NCI-H2107 treated with DMSO at 0.1 percent for 48 hours (cell line): ENCODE results near the gene TUBA3E.
"Not testable (repeated sequence)": the region's sequence is repeated elsewhere in the genome, so short reads cannot be mapped to it uniquely, and the experiment has no call there.

Source experiments
- DNase-seq: peaks from one replicate; lab custom pipeline; 2025; ENCODE audit not compliant: unreplicated experiment; lab: John Stamatoyannopoulos, UW

TUBA3E gene

DNA sequence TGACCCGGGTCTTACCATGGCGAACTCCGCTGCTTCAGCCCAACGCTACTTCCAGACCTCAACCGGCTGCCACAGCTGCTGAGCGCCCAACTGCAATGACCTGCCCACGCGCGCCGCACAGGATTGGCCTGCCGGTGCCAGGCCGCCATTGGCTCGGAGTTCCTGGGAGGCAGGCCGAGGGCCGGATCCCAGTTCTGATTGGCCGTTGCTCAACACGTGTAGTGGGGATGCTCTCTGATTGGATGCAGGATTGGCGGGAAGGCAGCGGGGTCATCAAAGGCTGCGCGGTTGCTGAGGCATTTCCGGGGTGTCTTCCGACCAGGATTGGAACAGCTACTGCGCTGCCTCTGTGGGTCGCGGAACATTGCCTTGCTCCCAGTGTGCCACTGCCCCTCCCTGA, at the start of gene TUBA3E:
TUBA3E (minus strand) TSS at position 97 of the 400 bp plus-strand sequence; CDS start at position 18, 79 bp downstream.
- DNase-seq = no peak

DNA sequence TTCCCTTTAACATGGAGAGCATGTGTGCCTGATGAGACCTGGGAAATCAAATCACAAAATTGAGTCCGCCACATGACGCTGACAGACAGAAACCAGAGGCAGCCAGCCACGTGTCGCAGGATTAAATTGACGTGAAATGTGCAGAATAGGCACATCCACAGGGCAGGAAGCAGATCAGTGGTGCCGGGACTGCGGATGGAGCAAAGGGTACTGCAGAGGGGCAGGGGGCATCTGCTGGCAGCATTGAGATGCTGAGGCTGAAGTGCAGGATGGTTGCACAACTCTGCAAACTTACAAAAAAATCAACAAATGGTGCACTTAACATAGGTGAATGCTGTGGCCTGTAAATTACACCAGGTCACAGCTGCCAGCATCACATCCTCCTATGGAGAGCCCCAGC, 48.2 kb upstream of the TUBA3E start:
- no peak for DNase-seq

DNA sequence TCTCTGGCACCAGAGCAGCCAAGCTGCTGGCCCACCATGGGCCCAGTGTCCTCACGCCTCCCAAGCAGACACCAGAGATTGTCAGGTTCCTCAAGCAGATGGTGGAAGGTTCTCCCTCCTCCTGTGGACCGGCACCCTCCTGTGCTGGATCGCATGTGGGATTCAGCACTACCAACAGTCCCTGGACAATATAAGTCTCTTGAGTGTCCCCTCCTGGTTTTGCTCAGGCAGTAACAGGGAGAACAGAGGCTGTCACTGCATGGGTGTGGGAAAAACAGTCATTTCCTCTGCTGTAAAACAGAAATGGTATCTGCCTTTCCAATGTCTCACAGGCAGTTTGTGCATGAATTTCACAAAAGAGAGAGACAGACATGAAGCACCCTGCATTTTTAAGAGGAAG, 47.7 kb upstream of the TUBA3E start:
- DNase-seq = no peak

DNA sequence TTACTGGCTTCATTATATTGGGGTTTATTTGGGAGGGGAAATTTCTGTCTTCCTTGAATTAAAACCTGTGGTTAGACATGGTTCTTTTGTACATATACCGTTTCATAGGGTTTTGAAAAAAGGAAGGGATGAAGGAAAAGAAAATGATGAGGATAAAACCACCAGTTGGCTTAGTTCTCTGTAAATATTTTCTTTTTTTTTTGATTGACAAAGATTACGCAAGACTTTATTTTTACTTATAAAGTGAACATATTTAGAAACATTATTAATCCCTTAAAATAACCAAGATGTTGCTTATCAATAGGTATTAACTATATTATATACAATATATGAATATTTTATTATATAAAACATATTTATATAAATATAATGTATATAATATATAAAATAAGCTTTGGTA, 45.1 kb upstream of the TUBA3E start:
- DNase-seq = no peak

DNA sequence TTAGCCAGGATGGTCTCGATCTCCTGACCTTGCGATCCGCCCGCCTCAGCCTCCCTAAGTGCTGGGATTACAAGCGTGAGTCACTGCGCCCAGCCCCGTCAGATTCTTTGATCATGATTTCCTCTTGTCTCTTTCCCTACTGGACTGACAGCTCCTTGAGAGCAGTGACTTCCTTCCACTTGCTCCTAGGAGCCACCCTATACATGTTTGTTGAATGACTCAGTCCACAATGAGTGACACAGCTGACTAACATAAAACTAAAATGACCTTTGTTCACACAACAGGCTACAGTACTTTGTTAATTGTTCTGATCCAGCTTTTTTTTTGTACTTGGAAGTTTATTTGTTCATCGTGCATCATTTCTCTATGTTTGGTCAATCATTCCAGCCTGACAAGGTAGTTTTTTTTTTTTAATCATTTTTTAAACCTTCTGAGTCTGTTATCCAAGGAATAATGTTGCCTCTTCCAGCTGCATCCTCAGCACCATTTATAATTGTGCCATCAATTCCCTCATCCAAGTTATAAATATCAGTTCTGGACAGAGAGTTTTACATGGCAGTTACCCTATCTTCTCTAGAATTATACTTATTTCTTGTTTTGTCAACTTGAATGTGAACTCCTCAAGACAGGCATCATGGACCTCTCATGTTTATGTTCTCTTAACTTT, 42.9 kb upstream of the TUBA3E start:
- no peak for DNase-seq

DNA sequence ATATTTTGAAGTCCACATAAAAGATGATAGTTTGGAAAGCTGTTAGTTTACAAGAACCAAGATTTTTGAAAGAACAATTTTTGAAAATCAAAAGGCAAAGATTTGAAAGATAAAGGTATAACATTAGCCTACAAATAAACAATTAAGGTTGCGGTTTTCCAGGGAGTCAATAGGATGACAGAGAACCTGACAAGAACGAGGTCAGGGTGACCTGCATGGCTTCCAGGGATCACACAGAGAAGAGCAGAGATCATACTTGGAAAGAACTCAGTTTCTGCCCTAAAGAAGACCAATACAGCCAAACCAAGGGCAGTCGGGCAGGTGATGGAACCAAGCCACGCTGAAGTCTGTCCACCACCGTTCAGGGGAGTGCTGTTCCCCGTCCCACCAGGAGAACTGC, 41.3 kb upstream of the TUBA3E start:
- DNase-seq = not testable (repeated sequence)

DNA sequence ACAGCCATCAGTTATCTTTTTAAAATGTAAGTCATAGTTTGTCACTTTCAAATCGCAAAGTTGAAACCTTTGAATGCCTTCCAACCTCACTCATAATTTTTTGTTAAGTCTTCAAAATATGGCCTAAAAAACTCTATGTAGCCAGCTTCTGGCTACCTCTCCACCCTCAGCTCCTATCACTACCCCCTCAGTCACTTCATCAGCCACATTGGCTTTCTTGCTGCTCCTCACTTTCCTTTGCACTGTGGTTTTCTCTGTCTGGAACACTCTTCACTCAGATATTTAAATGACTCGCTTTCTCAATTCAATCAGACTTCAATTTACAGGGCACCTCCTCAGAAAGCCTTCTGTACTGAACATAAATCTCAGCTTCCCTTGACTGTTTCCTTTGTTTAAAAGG, 34.8 kb upstream of the TUBA3E start:
- not testable (repeated sequence) for DNase-seq

DNA sequence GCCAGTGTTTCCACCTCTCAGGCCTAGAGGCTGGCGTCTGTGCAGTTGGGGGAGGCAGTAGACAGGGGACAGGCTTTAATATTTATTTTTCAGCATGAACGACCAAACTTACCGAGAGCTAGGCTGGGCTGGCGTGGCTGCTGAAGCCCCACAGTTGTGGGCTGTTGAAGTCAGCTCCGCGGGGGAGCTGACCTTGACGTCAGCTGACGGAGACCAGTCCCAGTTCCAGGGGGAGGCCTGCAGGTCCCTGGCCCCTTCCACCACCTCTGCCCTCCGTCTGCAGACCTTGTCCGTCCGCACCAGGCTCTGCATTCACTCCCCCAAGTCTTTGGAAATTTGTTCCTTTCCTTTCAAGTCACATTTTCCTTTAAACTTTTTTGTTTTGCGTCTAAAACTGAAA, 33.4 kb upstream of the TUBA3E start:
- no peak for DNase-seq

DNA sequence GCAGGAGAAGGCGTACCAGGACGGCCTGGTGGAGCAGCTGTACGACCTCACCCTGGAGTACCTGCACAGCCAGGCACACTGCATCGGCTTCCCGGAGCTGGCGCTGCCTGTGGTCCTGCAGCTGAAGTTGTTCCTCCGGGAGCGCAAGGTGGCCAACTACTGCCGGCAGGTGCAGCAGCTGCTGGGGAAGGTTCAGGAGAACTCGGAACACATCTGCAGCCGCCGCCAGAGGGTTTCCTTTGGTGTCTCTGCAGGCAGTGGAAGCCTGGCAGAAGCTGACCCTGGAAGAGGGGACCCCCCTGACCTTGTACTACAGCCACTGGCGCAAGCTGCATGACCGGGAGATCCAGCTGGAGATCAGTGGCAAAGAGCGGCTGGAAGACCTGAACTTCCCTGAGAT, 32.7 kb upstream of the TUBA3E start:
- DNase-seq = not testable (repeated sequence)

DNA sequence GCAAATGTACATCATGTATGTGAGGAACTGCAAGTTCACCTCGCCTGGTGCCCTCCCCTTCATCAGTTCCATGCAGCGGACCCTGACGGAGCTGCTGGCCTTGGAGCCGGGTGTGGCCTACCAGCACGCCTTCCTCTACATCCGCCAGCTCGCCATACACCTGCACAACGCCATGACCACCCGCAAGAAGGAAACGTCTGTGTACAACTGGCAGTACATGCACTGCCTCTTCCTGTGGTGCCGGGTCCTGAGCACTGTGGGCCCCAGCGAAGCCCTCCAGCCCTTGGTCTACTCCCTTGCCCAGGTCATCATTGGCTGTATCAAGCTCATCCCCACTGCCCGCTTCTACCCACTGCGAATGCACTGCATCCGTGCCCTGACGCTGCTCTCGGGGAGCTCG, 32.1 kb upstream of the TUBA3E start:
- DNase-seq = not testable (repeated sequence)

DNA sequence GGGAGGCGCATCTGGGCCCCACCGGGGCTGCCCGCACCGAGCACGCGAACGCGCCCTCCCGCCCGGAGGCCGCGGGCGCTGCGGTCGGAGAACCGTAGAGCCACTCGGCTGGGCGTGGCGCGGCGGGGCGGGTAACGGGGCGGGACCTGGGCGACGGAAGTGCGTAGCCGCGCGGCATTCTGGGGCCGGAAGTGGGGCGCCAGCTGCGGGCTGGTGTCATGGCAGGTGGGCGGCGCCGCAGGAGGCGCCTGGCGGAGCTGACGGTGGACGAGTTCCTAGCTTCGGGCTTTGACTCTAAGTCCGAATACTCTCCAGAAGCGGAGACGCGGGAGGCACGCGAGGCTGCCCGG, 30.9 kb upstream of the TUBA3E start:
- not testable (repeated sequence) for DNase-seq

DNA sequence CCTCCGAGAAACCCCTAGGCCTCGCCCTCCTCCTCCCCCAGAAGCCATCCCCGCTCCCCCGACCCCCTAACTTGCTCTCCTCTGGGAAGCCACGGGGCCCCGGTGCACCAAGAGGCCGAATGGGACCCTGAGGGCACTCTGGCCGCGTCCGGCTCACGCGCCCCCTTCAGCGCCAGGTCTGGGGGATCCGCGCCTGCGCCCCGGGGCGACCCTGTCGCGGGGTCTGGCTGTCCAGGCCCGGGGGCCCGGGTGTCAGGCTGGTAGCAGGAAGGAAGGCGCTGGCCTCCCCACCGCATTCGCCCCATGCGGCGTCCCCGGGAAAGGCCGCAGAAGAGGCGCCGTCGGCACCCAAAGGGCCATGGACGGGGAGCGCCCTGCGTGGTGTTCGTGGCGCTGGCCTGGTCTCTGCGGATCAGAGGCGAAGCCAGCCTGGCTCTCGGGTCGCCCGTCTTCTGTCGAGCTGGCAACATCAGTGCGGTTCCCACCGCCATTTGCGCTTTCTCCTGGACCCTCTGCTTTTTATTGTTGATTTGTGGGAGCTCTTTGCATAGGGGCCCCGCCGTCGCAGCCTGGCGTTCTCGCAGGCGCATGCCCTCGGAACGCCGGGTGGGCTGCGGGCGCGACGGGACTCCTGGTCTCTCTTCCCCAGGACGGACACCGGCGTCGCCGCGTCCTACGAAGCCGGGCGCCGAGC, 30.4 kb upstream of the TUBA3E start:
- DNase-seq = not testable (repeated sequence)

DNA sequence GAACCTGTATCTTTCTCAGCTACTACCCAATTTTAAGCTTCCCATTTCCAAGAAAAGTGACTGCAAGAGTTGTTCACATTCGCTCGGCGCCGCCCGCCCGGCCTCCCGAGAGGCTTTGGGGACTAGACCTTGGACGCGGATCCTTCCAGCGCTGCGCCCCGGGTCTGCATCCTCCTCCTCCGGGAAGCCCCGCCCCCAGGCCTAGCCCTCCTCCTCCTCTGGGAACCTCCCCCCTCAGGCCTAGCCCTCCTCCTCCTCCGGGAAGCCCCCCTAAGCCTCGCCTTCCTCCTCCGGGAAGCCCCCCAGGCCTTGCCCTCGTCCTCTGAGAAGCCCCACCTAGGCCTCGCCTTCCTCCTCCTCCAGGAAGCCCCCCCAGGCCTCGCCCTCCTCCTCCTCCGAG, 29.8 kb upstream of the TUBA3E start:
- DNase-seq = not testable (repeated sequence)

DNA sequence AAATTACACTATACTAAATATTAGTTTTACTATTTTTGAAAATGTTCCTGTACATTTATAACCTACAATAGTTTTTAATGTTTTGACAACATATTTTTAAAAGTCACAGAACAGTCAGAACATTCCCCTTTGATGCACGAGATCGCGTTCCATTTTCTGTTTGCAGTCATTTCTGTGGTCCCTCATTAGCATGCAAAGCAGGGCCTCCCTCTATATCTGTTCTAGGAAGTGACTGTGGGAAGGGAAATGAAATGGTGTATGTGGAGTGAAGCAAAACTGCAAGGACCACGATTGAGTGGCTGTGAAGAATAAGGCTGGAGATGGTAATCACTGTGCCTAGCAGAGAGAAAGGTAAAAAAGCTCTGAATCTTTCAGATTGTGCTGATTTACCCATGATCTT, 24.3 kb upstream of the TUBA3E start:
- not testable (repeated sequence) for DNase-seq

DNA sequence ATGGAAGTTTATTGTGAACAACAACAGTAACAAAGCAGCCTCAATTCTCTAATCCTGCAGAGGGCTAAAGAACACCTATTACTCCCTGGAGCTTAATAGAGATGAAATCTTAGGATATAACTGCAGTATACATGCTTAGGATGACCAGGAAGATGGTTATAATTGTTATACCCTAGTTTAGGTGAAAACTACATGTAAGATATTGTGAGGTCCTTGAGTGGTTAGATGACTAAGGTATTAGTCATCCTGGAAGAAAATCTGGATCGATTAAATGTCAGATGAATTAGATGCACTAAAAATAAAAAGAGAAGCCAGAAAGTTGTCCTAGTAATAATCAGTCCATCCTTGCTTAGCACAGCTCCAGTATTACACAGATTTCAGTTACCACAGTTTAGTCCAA, 22.3 kb upstream of the TUBA3E start:
- not testable (repeated sequence) for DNase-seq

DNA sequence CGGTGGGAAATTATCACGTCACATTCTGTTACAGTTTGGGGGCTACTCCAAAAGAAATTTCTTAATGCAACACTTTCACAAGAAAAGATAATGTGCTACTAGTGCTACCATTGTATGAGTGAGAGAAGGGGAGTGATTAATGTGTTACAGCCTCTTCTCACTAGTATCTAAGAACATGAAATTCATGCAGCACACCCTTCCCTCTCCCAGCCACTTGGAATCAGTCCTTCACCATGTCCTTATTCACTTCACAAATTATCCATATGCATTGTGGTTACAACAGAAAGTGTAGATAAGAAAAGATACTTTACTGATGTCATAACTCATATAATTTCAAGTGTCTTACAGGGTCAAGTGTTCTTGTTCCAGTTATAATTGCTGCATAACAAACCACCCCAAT, 20.9 kb upstream of the TUBA3E start:
- not testable (repeated sequence) for DNase-seq

DNA sequence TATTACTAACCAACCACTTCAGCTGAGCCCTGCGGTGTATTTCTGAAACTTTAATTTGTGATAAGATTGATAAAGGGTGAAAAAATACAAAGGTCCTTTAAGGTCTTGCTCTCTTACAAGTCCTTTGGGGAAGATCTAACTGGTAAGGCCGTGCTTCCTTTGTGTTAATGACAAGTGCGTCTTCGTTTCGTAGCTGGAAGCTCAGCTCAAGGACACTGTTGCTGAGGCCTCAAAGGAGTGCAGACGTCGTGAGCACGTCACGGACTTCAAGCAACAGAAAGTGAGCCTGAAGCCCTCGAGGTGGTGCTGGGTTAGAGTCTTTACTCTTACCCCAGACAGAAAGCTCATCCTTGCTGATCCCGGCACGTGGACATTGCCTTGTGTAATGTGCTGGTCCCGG, 8.8 kb upstream of the TUBA3E start:
- DNase-seq = not testable (repeated sequence)

DNA sequence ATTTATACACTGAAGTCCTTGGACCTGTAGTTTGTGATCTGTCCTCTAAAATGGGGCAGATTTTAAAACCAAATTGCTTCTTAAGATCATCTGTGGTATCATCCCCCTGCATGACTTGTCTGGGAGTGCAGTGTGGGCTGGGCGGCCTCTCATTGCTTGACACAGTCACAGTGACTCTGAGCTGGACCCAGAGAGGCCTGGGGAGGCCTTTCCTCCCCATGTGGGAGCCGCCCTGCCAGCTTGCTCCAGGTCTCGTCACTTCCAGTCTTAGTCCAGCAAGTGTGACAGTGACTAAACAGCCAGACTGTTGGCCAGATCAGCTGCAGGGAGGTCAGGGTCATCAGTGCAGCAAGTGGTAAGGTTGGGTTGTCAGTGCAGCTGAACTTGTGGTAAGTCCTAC, 4.9 kb upstream of the TUBA3E start:
- not testable (repeated sequence) for DNase-seq

DNA sequence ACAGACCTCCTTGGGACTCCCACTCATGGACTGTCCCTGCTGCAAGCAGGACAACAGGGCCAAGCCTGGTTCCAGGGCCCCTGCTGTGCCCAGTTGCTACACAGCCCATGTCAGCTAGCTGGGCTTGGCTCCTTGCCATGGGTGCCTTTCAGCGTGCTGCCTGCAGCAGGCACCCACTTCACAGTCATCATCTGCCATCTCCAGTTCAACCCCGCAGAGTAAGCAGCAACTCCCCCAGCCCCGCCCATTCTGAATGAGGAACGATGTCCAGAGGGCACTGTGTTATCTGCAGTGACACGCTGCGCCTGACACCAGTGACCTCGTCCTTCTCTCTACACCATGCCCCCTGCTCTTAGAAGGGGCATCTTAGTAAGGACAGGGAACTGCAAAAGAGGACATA, 4.3 kb upstream of the TUBA3E start:
- DNase-seq = not testable (repeated sequence)

DNA sequence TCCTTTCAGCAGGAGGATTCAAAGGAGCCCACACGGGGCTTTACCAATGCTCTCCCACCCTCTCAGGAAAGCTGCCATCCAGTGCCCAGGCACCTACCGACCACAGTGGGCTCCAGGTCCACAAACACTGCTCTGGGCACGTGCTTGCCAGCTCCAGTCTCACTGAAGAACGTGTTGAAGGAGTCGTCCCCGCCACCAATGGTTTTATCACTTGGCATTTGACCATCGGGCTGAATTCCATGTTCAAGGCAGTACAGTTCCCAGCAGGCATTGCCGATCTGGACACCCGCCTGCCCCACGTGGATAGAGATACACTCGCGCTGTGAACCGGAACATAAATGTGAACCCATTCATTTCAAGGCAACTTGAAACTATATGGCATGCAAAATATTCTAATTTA, 2.2 kb downstream of the TUBA3E start:
- DNase-seq = not testable (repeated sequence)

DNA sequence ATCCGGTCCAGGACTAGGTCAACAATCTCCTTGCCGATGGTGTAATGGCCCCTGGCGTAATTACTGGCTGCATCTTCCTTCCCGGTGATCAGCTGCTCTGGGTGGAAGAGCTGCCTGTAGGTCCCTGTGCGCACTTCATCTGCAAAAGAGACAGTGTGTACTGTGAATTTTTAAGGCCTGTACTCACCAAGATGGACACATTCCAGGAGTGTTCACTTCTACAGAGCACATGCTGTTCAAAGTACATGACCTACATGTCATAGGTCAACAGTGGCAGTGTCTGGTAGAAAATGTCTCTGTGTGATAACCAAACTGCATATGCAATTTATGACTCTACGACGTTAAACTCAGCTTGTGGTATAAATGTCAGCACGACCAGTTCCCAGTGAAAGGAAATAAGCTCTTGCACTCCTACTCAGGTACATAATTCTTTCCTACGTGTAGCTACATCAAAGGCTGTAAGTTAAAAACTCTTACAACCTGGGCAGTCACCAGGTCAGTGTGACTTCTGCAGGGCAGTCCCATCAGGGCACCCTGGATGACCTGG, 3.1 kb downstream of the TUBA3E start:
- not testable (repeated sequence) for DNase-seq

DNA sequence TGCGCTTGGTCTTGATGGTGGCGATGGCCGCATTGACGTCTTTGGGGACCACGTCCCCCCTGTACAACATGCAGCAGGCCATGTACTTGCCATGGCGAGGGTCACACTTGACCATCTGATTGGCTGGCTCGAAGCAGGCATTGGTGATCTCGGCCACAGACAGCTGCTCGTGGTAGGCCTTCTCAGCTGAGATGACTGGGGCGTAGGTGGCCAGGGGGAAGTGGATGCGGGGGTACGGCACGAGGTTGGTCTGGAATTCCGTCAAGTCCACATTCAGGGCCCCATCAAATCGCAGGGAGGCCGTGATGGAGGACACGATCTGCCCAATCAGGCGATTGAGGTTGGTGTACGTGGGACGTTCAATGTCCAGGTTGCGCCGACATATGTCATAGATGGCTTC, 4.4 kb downstream of the TUBA3E start:
- DNase-seq = not testable (repeated sequence)
